HepG2 (cell line): ENCODE measurements around the gene WDR82. TPM values are rescaled to one million over a fixed set of nuclear protein-coding genes. Genes with fewer than 3 reads are reported as not detected.

Experiments
- ARID2 ChIP-seq: sonication (generic); formaldehyde crosslinking; IDR thresholded peaks from 2 replicates; pipeline ENCODE4 v1.8.1; 2022; ENCODE audit warnings: mild to moderate bottlenecking, missing genetic modification reagents, borderline replicate concordance
- CBX1 ChIP-seq: IDR thresholded peaks from one replicate; pipeline ENCODE4 v1.6.1; 2016; ENCODE audit warnings: antibody characterized with exemption, low read depth
- CENPX ChIP-seq: sonication (generic); formaldehyde crosslinking; IDR thresholded peaks from 2 replicates; pipeline ENCODE4 v1.9.0; 2021; ENCODE audit warnings: mild to moderate bottlenecking, missing genetic modification reagents, moderate library complexity
- FIP1L1 ChIP-seq: fragments of 200-400 bp; formaldehyde crosslinking; IDR thresholded peaks from 2 replicates; pipeline ENCODE4 v1.6.1; 2018; ENCODE audit warnings: low read depth, mild to moderate bottlenecking, low read length, moderate library complexity, borderline replicate concordance; ENCODE audit not compliant: insufficient read depth
- MAFK ChIP-seq, 2 experiments: IDR thresholded peaks in 1 of 2; conservative IDR thresholded peaks in 1 of 2; 2 replicates each; pipeline ENCODE4 v1.6.1; 2011; ENCODE audit warnings: improper control_type of control experiment in 2 of 2, low read length in 2 of 2
- REXO4 ChIP-seq: sonication (generic); formaldehyde crosslinking; IDR thresholded peaks from 2 replicates; pipeline ENCODE4 v1.8.0; 2022; ENCODE audit warnings: missing genetic modification reagents, mild to moderate bottlenecking, borderline replicate concordance
- SSRP1 ChIP-seq: IDR thresholded peaks from 2 replicates; pipeline ENCODE4 v1.6.1; 2016; ENCODE audit warnings: control low read depth
- TOPORS ChIP-seq: sonication (generic); formaldehyde crosslinking; IDR thresholded peaks from 2 replicates; pipeline ENCODE4 v1.8.0; 2023; ENCODE audit warnings: mild to moderate bottlenecking, missing genetic modification reagents
- ZNF225 ChIP-seq: sonication (generic); formaldehyde crosslinking; IDR thresholded peaks from 2 replicates; pipeline ENCODE4 v1.4.0; 2020; ENCODE audit warnings: mild to moderate bottlenecking, missing genetic modification reagents
- ZNF251 ChIP-seq: sonication (generic); formaldehyde crosslinking; IDR thresholded peaks from 2 replicates; pipeline ENCODE4 v1.9.0; 2021; ENCODE audit warnings: mild to moderate bottlenecking, missing genetic modification reagents
- ZNF431 ChIP-seq: sonication (generic); formaldehyde crosslinking; IDR thresholded peaks from 2 replicates; pipeline ENCODE4 v1.9.0; 2022; ENCODE audit warnings: missing genetic modification reagents, low read depth, mild to moderate bottlenecking, borderline replicate concordance
- ZNF660 ChIP-seq: sonication (generic); formaldehyde crosslinking; IDR thresholded peaks from 2 replicates; pipeline ENCODE4 v1.5.1; 2020; ENCODE audit warnings: mild to moderate bottlenecking, low read depth, missing genetic modification reagents, borderline replicate concordance
- polyA plus RNA-seq, 8 experiments: library from polyadenylated mRNA; depleted of rRNA in 3 of 8; stranded (reverse) in 7 of 8; unstranded in 1 of 8; fragments of >200 nt; fragmentation: Illumina TruSeq in 4 of 8; extraction: Trizol in 4 of 8; gene quantifications; 2 replicates each; pipeline versions ENCODE4 v1.2.1 to v1.2.3, GENCODE V29; 2011 to 2016; ENCODE audit warnings: low read depth in 4 of 8, missing spikeins in 1 of 8, mixed read lengths in 1 of 8; ENCODE audit not compliant: insufficient read depth in 1 of 8
- total RNA-seq, 5 experiments: library from RNA; depleted of rRNA; stranded (reverse); fragments of >200 nt; fragmentation: Illumina TruSeq; extraction: Trizol; gene quantifications; 2 replicates each; pipeline ENCODE4 v1.2.3, GENCODE V29; 2016; ENCODE audit warnings: low read depth in 1 of 5
- TF ChIP-seq, protein P1 (sequence below): sonication (generic); formaldehyde crosslinking; IDR thresholded peaks from 2 replicates; pipeline ENCODE4 v1.8.0; 2022; ENCODE audit warnings: mild to moderate bottlenecking, missing genetic modification reagents, borderline replicate concordance
- TF ChIP-seq, protein P2 (sequence below): sonication (generic); formaldehyde crosslinking; IDR thresholded peaks from 2 replicates; pipeline ENCODE4 v1.4.0; 2020; ENCODE audit warnings: missing genetic modification reagents, borderline replicate concordance
- TF ChIP-seq, protein P3 (sequence below): sonication (generic); formaldehyde crosslinking; IDR thresholded peaks from 2 replicates; pipeline ENCODE4 v1.4.0; 2020; ENCODE audit warnings: mild to moderate bottlenecking, missing genetic modification reagents
- TF ChIP-seq, protein P4 (sequence below): sonication (generic); formaldehyde crosslinking; IDR thresholded peaks from 2 replicates; pipeline ENCODE4 v1.4.0; 2020; ENCODE audit warnings: mild to moderate bottlenecking, missing genetic modification reagents, borderline replicate concordance

Gene WDR82
- total and polyA plus RNA-seq, 2 of the 13 experiments (the other 11 are each of a cell fraction or from before 2014, with no cell fraction given), result 39.1 to 59.5 TPM

DNA sequence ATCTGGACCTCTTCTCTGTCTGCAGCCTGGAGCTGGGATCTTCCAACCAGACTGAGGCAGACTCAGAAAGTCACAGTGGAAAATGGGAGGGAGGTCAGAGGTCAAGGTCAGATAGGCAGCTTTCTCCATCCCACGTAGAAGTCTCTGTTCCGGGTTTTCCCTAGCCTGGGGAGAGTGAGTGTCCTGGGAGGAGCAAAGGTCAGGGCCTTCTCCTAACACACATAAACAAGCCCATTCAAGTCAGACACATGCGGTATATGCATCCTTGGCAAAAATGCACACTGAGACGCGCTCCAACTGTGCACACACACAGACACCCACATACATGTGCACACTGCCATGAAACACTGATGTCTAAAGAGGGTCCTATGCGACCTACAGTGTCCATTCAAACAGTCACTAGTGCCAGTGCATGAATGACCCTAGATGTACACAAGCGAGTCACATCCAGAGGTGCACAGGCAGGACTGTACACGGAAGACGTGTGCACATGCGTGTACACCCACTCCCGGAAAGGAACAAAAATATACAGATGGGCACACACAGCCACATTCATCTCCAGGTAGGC, 40.2 kb downstream of the WDR82 start (continued):
- TF ChIP-seq, protein P1, sequence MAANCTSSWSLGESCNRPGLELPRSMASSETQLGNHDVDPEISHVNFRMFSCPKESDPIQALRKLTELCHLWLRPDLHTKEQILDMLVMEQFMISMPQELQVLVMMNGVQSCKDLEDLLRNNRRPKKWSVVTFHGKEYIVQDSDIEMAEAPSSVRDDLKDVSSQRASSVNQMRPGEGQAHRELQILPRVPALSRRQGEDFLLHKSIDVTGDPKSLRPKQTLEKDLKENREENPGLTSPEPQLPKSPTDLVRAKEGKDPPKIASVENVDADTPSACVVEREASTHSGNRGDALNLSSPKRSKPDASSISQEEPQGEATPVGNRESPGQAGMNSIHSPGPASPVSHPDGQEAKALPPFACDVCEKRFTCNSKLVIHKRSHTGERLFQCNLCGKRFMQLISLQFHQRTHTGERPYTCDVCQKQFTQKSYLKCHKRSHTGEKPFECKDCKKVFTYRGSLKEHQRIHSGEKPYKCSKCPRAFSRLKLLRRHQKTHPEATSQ, result peak; percentile 56; the same call in 1 of the 2 replicates
- TF ChIP-seq CENPX (CRISPR knock-in tag), result no peak
- no peak; the same call in 1 of the 2 replicates for TF ChIP-seq ZNF431 (CRISPR knock-in tag)
- no peak for TF ChIP-seq ZNF225 (CRISPR knock-in tag)
- TF ChIP-seq, protein P2, sequence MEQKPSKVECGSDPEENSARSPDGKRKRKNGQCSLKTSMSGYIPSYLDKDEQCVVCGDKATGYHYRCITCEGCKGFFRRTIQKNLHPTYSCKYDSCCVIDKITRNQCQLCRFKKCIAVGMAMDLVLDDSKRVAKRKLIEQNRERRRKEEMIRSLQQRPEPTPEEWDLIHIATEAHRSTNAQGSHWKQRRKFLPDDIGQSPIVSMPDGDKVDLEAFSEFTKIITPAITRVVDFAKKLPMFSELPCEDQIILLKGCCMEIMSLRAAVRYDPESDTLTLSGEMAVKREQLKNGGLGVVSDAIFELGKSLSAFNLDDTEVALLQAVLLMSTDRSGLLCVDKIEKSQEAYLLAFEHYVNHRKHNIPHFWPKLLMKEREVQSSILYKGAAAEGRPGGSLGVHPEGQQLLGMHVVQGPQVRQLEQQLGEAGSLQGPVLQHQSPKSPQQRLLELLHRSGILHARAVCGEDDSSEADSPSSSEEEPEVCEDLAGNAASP, result peak; percentile 56; the same call in 1 of the 2 replicates
- TF ChIP-seq ZNF251 (CRISPR knock-in tag), result no peak
- no peak for TF ChIP-seq MAFK (conservative IDR thresholded peaks at IDR 0.05 in 1 of 2, IDR thresholded peaks at IDR 0.05 in 1 of 2; ENCODE audit: low read length in 2 of 2)
- no peak for TF ChIP-seq REXO4 (CRISPR knock-in tag)
- 0 out of 2 replicates have a peak, but pooled peaks have one; percentile 13 for TF ChIP-seq ARID2 (CRISPR knock-in tag)
- TF ChIP-seq, protein P3, sequence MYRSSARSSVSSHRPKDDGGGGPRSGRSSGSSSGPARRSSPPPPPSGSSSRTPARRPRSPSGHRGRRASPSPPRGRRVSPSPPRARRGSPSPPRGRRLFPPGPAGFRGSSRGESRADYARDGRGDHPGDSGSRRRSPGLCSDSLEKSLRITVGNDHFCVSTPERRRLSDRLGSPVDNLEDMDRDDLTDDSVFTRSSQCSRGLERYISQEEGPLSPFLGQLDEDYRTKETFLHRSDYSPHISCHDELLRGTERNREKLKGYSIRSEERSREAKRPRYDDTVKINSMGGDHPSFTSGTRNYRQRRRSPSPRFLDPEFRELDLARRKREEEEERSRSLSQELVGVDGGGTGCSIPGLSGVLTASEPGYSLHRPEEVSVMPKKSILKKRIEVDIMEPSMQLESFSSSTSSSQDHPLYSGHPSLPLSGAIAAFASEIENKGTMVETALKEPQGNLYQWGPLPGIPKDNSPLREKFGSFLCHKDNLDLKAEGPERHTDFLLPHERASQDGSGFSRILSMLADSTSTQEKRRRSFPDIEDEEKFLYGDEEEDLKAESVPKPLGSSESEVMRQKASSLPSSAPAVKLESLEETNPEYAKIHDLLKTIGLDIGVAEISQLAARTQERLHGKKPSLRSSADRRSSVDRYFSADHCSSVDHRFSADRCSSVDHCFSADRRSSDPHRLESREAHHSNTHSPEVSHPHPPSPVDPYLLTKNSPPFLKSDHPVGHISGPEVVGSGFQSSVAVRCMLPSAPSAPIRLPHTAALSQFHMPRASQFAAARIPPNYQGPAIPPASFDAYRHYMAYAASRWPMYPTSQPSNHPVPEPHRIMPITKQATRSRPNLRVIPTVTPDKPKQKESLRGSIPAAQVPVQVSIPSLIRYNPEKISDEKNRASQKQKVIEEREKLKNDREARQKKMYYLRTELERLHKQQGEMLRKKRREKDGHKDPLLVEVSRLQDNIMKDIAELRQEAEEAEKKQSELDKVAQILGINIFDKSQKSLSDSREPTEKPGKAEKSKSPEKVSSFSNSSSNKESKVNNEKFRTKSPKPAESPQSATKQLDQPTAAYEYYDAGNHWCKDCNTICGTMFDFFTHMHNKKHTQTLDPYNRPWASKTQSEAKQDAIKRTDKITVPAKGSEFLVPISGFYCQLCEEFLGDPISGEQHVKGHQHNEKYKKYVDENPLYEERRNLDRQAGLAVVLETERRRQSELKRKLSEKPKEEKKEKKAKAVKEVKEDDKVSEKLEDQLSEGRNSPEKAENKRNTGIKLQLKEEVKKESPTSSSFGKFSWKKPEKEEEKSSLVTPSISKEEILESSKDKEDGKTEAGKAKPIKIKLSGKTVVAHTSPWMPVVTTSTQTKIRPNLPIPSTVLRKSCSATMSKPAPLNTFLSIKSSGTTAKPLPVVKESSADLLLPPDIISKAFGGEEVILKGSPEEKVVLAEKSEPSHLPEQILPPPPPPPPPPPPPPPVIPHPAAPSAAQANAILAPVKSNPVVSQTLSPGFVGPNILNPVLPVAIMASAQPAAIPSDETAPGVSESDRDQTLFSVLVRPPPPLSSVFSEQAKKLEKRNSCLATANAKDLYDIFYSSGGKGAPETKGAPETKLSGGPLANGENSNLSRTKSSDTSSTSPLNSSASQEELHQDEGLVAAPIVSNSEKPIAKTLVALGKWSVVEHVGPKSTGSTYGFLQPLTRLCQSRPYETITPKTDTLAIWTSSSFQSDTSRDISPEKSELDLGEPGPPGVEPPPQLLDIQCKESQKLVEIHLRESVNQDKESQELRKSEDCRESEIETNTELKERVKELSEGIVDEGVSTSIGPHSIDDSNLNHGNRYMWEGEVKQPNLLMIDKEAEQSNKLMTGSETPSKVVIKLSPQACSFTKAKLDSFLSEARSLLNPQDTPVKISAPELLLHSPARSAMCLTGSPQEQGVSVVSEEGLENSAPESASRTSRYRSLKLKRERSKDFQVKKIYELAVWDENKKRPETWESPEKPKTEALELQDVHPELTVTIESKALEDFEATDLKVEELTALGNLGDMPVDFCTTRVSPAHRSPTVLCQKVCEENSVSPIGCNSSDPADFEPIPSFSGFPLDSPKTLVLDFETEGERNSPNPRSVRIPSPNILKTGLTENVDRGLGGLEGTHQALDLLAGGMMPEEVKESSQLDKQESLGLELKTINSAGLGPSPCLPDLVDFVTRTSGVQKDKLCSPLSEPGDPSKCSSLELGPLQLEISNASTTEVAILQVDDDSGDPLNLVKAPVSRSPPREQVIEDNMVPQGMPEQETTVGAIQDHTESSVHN (CRISPR knock-in tag), result no peak
- no peak for TF ChIP-seq ZNF660 (CRISPR knock-in tag)
- peak; percentile 70 for TF ChIP-seq TOPORS
- TF ChIP-seq SSRP1 (CRISPR knock-in tag), result no peak
- TF ChIP-seq FIP1L1, result no peak
- TF ChIP-seq, protein P4, sequence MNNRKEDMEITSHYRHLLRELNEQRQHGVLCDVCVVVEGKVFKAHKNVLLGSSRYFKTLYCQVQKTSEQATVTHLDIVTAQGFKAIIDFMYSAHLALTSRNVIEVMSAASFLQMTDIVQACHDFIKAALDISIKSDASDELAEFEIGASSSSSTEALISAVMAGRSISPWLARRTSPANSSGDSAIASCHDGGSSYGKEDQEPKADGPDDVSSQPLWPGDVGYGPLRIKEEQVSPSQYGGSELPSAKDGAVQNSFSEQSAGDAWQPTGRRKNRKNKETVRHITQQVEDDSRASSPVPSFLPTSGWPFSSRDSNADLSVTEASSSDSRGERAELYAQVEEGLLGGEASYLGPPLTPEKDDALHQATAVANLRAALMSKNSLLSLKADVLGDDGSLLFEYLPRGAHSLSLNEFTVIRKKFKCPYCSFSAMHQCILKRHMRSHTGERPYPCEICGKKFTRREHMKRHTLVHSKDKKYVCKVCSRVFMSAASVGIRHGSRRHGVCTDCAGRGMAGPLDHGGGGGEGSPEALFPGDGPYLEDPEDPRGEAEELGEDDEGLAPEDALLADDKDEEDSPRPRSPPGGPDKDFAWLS (CRISPR knock-in tag), result no peak
- no peak for TF ChIP-seq CBX1
